Activated CD8-positive, alpha-beta memory T cell treated with anti-CD3 and anti-CD28 coated beads, Interleukin-2, amount 50 U/mL, for 48 hours (primary cell): ENCODE measurements around the gene TULP4.
"Not testable (repeated sequence)": the region's sequence is repeated elsewhere in the genome, so short reads cannot be mapped to it uniquely, and the experiment has no call there.

Source experiments
- DNase-seq: peaks from one replicate; pipeline ENCODE4 v3.0.0-alpha.2; 2020

TULP4 gene

GRCh38 chr6:158539413-158539812 lies 227.1 kb downstream of the TULP4 start:
- DNase-seq: peak; percentile 15

- no peak for DNase-seq
These were observed 227.6 kb downstream of the TULP4 start for GRCh38 chr6:158539881-158540280.

- peak; percentile 13 for DNase-seq
These were observed 231.4 kb downstream of the TULP4 start for GRCh38 chr6:158543606-158544185.

- DNase-seq: peak; percentile 37
These were observed 232.2 kb downstream of the TULP4 start for GRCh38 chr6:158544428-158544827.

GRCh38 chr6:158545043-158545966 lies 233.0 kb downstream of the TULP4 start:
- peak; percentile 20 for DNase-seq

GRCh38 chr6:158548418-158549161 lies 236.3 kb downstream of the TULP4 start:
- DNase-seq: peak; percentile 22

GRCh38 chr6:158552055-158552795 lies 240.0 kb downstream of the TULP4 start:
- no peak for DNase-seq

GRCh38 chr6:158552796-158553138 lies 240.5 kb downstream of the TULP4 start:
- DNase-seq: no peak

- DNase-seq: no peak
These were observed 242.5 kb downstream of the TULP4 start for GRCh38 chr6:158554611-158555361.

- DNase-seq: no peak
These were observed 243.8 kb downstream of the TULP4 start for GRCh38 chr6:158556113-158556512.

GRCh38 chr6:158557110-158557509 lies 244.8 kb downstream of the TULP4 start:
- not testable (repeated sequence) for DNase-seq

- DNase-seq: no peak
These were observed 245.7 kb downstream of the TULP4 start for GRCh38 chr6:158557927-158558326.

GRCh38 chr6:158558415-158559306 lies 246.4 kb downstream of the TULP4 start:
- DNase-seq: no peak

GRCh38 chr6:158559338-158559894 lies 247.2 kb downstream of the TULP4 start:
- no peak for DNase-seq

GRCh38 chr6:158559895-158560835 lies 247.9 kb downstream of the TULP4 start, which contains the start of gene TMEM181:
TSS of gene TMEM181 (plus strand) at chr6:158560091. CDS start at chr6:158560225, 134 bp downstream.
- peak; percentile 94 for DNase-seq

- DNase-seq: peak; percentile 66
These were observed 248.6 kb downstream of the TULP4 start for GRCh38 chr6:158560836-158561320.
